Measurements from ENCODE around the gene INTS13.

Gene INTS13

GRCh38 chr12:26940516-26941214 lies 2.9 kb upstream of the INTS13 start:
- no peaks in the 10 kb centered on the region for H3K9me3 Mint-ChIP-seq
- H3K4me1 Mint-ChIP-seq: peaks cover 14 to 55% of the 10 kb centered on the region in 2 donors
- peak overlapping the region in 1 of 2 donors; percentile 19 for H3K4me3 Mint-ChIP-seq
- no peak overlapping the region for H3K27ac Mint-ChIP-seq
- no peaks in the 10 kb centered on the region for H3K27me3 Mint-ChIP-seq
- ATAC-seq (replicated peaks) (no peak), DNase-seq (no peak)
- H3K36me3 Mint-ChIP-seq: peaks cover 10 to 17% of the 10 kb centered on the region in 2 donors

GRCh38 chr12:26939953-26940352 lies 2.2 kb upstream of the INTS13 start:
- ATAC-seq (replicated peaks) (no peak), DNase-seq (no peak)
- no peaks in the 10 kb centered on the region for H3K27me3 Mint-ChIP-seq
- peaks cover 12 to 13% of the 10 kb centered on the region in 2 donors for H3K36me3 Mint-ChIP-seq
- H3K9me3 Mint-ChIP-seq: no peaks in the 10 kb centered on the region
- no peak overlapping the region for H3K27ac Mint-ChIP-seq
- H3K4me1 Mint-ChIP-seq: peaks cover 17 to 62% of the 10 kb centered on the region in 2 donors
- peak overlapping the region in 1 of 2 donors; percentile 39 for H3K4me3 Mint-ChIP-seq

DNA sequence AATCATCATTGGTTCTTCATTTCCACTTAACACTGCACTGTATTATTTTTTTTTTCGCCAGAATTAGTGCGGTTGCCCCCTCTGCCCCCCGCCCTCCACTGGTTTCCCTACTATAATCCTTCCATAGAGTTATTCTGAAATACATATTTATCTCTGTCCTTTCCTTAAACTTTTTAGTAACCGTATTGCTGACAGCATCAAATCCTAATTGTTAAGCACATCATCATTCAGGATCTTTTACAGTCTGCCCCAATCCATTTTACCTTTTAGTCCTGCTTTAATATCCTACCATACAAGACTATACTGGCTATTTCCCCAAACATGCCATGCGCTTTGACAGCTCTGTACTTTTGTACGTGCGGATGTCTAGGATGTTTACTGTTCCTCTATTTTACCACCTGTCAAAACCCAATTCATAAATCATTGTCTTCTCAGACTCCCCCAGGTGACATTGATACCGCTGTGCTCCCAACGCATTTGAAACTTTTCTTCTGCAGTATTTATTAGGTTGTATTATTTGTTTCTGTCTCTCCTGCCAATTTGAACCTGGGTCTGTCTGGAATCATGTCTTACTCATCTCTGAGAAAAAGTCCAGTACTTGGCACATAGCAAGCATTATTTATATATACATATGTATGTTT lies 1.5 kb upstream of the INTS13 start:
- H3K4me1 Mint-ChIP-seq: peaks cover 23 to 68% of the 10 kb centered on the region in 2 donors
- DNase-seq: no peak

GRCh38 chr12:26938701-26939062 lies 901 bp upstream of the INTS13 start:
- ATAC-seq (replicated peaks) (peak; percentile 30 to 33), DNase-seq (no peak)
- Mint-ChIP-seq H3K9me3 (no peaks in the 10 kb centered on the region), H3K36me3 (peaks cover 10% of the 10 kb centered on the region in 2 donors), H3K4me3 (peak overlapping the region; percentile 97 to 98), H3K4me1 (peaks cover 25 to 66% of the 10 kb centered on the region in 2 donors), H3K27ac (peak overlapping the region; percentile 98), H3K27me3 (no peaks in the 10 kb centered on the region)

More for the DNA sequence above, 1.5 kb upstream of the INTS13 start:
- Mint-ChIP-seq H3K4me3 (peak overlapping the region; percentile 97 to 98), H3K36me3 (peaks cover 14 to 16% of the 10 kb centered on the region in 2 donors), H3K27ac (peak overlapping the region; percentile 98), H3K9me3 (no peaks in the 10 kb centered on the region), H3K27me3 (no peaks in the 10 kb centered on the region)
- no peak for ATAC-seq (replicated peaks)

- ATAC-seq (replicated peaks): no peak
- peaks cover 29 to 68% of the 10 kb centered on the region in 2 donors for H3K4me1 Mint-ChIP-seq
- H3K36me3 Mint-ChIP-seq: peaks cover 20 to 22% of the 10 kb centered on the region in 2 donors
- no peaks in the 10 kb centered on the region for H3K27me3 Mint-ChIP-seq
- H3K4me3 Mint-ChIP-seq: peak overlapping the region; percentile 97 to 98
- peak overlapping the region; percentile 98 for H3K27ac Mint-ChIP-seq
- no peaks in the 10 kb centered on the region for H3K9me3 Mint-ChIP-seq
- DNase-seq: no peak
Observed at GRCh38 chr12:26937443-26937862, 328 bp downstream of the INTS13 start.

GRCh38 chr12:26936559-26937442 lies 980 bp downstream of the INTS13 start:
- Mint-ChIP-seq H3K27ac (peak overlapping the region; percentile 98), H3K4me3 (peak overlapping the region; percentile 97 to 98), H3K9me3 (no peaks in the 10 kb centered on the region), H3K4me1 (peaks cover 26 to 68% of the 10 kb centered on the region in 2 donors), H3K36me3 (peaks cover 23 to 28% of the 10 kb centered on the region in 2 donors), H3K27me3 (no peaks in the 10 kb centered on the region)
- DNase-seq: no peak
- no peak for ATAC-seq (replicated peaks)

DNA sequence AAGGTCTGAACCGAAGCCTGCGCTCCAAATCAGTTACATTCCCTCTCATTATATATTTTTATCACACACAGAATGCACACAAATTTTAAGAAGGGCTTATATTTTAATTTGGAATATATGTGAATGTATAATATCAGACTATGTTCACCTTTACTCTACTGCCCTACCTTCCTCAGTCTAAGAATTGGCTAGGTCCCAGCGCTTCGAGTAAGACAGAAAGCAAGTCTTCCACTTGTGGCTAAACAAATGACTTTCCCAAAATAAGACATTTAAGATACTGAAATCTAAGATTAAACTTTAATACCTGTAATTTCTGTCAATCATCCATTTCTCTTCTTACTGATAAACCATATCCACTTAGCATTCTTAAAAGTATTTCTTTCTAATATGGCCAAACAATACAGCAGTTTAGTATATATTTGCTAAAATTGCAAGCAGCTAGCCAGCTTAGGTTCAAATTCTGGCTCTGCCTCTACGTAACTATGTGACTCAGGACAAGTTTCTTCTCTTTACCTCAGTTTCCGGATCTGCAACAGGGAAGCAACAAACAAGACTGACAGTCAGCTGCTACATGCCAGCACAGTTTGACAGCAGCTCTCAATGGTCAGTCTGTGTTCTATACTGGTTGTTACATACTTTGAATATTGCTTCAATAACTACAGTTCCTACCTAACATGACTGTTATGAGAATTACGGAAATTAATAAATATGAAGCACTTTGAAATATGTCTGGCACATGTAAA lies 2.0 kb downstream of the INTS13 start:
- ATAC-seq (replicated peaks): no peak
- no peak overlapping the region for H3K27ac Mint-ChIP-seq
- no peaks in the 10 kb centered on the region for H3K27me3 Mint-ChIP-seq
- H3K4me1 Mint-ChIP-seq: peaks cover 23 to 60% of the 10 kb centered on the region in 2 donors
- peaks cover 26 to 31% of the 10 kb centered on the region in 2 donors for H3K36me3 Mint-ChIP-seq
- no peaks in the 10 kb centered on the region for H3K9me3 Mint-ChIP-seq
- H3K4me3 Mint-ChIP-seq: peak overlapping the region; percentile 33 to 45
- no peak for DNase-seq

DNA sequence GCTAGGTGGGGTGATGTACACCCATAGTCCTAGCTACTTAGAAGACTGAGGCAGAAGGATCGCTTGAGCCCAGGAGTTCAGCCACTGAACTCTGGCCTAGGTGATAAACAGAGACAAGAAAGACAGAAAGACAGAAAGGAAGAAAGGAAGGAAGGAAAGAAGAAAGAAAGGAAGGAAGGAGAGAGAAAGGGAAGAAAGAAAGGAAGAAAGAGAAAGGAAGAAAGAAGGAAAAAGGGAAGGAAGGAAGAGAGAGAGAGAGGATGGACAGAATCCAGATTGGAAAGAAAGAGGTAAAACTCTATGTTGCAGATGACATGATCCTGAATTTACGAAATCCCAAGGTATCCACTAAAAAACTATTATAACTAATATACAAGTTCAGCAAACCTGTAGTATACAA lies 8.2 kb downstream of the INTS13 start:
- peaks cover 25 to 41% of the 10 kb centered on the region in 2 donors for H3K36me3 Mint-ChIP-seq
- no peaks in the 10 kb centered on the region for H3K9me3 Mint-ChIP-seq
- H3K4me1 Mint-ChIP-seq: peaks cover 11 to 24% of the 10 kb centered on the region in 2 donors
- no peak overlapping the region for H3K4me3 Mint-ChIP-seq
- no peak overlapping the region for H3K27ac Mint-ChIP-seq
- no peaks in the 10 kb centered on the region for H3K27me3 Mint-ChIP-seq
- no peak for DNase-seq
- ATAC-seq (replicated peaks): no peak

- H3K9me3 Mint-ChIP-seq: no peaks in the 10 kb centered on the region
- no peaks in the 10 kb centered on the region for H3K27me3 Mint-ChIP-seq
- peaks cover 22 to 39% of the 10 kb centered on the region in 2 donors for H3K36me3 Mint-ChIP-seq
- ATAC-seq (replicated peaks) (no peak), DNase-seq (no peak)
- H3K27ac Mint-ChIP-seq: no peak overlapping the region
- H3K4me1 Mint-ChIP-seq: peaks cover 7 to 18% of the 10 kb centered on the region in 2 donors
- no peak overlapping the region for H3K4me3 Mint-ChIP-seq
Observed at GRCh38 chr12:26928661-26929060, 9.1 kb downstream of the INTS13 start.

DNA sequence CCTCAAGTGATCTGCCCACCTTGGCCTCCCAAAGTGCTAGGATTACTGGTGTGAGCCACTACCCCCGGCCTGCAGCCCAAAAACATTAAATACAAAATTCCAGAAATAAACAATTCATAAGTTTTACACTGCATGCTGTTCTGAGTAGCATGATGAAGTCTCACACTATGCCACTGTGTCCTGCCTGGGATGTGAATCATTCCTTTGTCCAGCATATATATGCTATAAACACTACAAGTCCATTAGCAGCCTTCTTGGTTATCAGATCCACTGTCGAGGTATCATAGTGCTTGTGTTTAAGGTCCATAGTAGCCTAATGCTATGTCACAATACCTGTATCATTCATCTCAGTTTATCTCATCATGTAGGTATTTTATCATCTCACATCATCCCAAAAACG lies 15.9 kb downstream of the INTS13 start:
- DNase-seq (no peak), ATAC-seq (replicated peaks) (no peak)
- Mint-ChIP-seq H3K27ac (no peak overlapping the region), H3K9me3 (no peaks in the 10 kb centered on the region), H3K4me1 (no peaks in the 10 kb centered on the region), H3K4me3 (no peak overlapping the region), H3K27me3 (no peaks in the 10 kb centered on the region), H3K36me3 (peaks cover 14 to 40% of the 10 kb centered on the region in 2 donors)

- no peaks in the 10 kb centered on the region for H3K27me3 Mint-ChIP-seq
- H3K36me3 Mint-ChIP-seq: peaks cover 24 to 53% of the 10 kb centered on the region in 2 donors
- H3K4me3 Mint-ChIP-seq: no peak overlapping the region
- H3K9me3 Mint-ChIP-seq: no peaks in the 10 kb centered on the region
- H3K27ac Mint-ChIP-seq: no peak overlapping the region
- DNase-seq (no peak), ATAC-seq (replicated peaks) (no peak)
- H3K4me1 Mint-ChIP-seq: no peaks in the 10 kb centered on the region
Observed at GRCh38 chr12:26919216-26919555, 18.6 kb downstream of the INTS13 start.

- DNase-seq (no peak), ATAC-seq (replicated peaks) (no peak)
- Mint-ChIP-seq H3K36me3 (peaks cover 24 to 53% of the 10 kb centered on the region in 2 donors), H3K27me3 (no peaks in the 10 kb centered on the region), H3K9me3 (no peaks in the 10 kb centered on the region), H3K27ac (no peak overlapping the region), H3K4me3 (no peak overlapping the region), H3K4me1 (no peaks in the 10 kb centered on the region)
Observed at GRCh38 chr12:26918321-26919215, 19.2 kb downstream of the INTS13 start.

- Mint-ChIP-seq H3K9me3 (peaks cover 8 to 13% of the 10 kb centered on the region in 2 donors), H3K27ac (no peak overlapping the region), H3K27me3 (no peaks in the 10 kb centered on the region), H3K4me1 (no peaks in the 10 kb centered on the region), H3K4me3 (no peak overlapping the region), H3K36me3 (peaks cover 38 to 51% of the 10 kb centered on the region in 2 donors)
- DNase-seq (no peak), ATAC-seq (replicated peaks) (no peak)
Observed at GRCh38 chr12:26906704-26907103, 31.1 kb downstream of the INTS13 start.
